ENCODE results near the gene DRAM1.

Gene DRAM1

GRCh38 chr12:101852998-101853397 is 24.4 kb upstream of the DRAM1 start:
- TF ChIP-seq TCF12 (IDR thresholded peaks at IDR 0.05; ENCODE audit: low read depth) = no peak
- no peak for TF ChIP-seq EP300 (IDR thresholded peaks at IDR 0.05; ENCODE audit: borderline replicate concordance)
- TF ChIP-seq MAX (IDR thresholded peaks at IDR 0.05) = no peak
- no peak for TF ChIP-seq CREB1 (IDR thresholded peaks at IDR 0.05; ENCODE audit: low read depth)
- TF ChIP-seq EGR1 (IDR thresholded peaks at IDR 0.05) = no peak
- TF ChIP-seq YY1 (IDR thresholded peaks at IDR 0.05; ENCODE audit: low read depth) = no peak
- TF ChIP-seq FOXM1 (IDR thresholded peaks at IDR 0.05; ENCODE audit: borderline replicate concordance, low read depth) = no peak
- no peak for TF ChIP-seq TAF1 (IDR thresholded peaks at IDR 0.05; ENCODE audit: low read depth)
- TF ChIP-seq TEAD4 (IDR thresholded peaks at IDR 0.05) = no peak
- TF ChIP-seq RAD21 (IDR thresholded peaks at IDR 0.05; ENCODE audit: low read depth) = no peak
- no peak for TF ChIP-seq REST (IDR thresholded peaks at IDR 0.05; ENCODE audit: low read depth)
- TF ChIP-seq USF1 (IDR thresholded peaks at IDR 0.05) = no peak
- no peak for TF ChIP-seq CEBPB (IDR thresholded peaks at IDR 0.05)
- TF ChIP-seq ZBTB7A (IDR thresholded peaks at IDR 0.05; ENCODE audit: low read depth) = no peak
- no peak for TF ChIP-seq NFIC (IDR thresholded peaks at IDR 0.05)

DNA sequence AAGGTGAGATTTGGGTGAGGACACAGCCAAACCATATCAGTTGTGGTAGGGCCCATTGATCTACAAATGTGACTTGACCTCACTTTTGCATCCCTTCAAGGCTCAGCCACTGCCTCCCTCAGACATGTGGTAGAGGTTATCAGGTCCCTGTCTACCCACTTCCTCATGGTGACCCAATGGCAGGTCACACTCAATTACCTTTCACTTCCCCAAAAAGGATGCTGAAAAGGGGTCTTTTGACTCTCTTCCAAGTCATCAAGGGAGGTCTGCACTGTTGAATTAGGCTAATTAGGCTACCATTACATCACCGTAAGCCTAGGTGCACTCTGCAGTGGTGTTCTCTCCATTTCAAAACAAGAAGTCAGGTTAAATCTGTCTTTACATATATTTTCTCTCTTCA is 22.6 kb upstream of the DRAM1 start:
- no peak for TF ChIP-seq REST (IDR thresholded peaks at IDR 0.05; ENCODE audit: low read depth)
- TF ChIP-seq FOXM1 (IDR thresholded peaks at IDR 0.05; ENCODE audit: borderline replicate concordance, low read depth) = no peak

DNA sequence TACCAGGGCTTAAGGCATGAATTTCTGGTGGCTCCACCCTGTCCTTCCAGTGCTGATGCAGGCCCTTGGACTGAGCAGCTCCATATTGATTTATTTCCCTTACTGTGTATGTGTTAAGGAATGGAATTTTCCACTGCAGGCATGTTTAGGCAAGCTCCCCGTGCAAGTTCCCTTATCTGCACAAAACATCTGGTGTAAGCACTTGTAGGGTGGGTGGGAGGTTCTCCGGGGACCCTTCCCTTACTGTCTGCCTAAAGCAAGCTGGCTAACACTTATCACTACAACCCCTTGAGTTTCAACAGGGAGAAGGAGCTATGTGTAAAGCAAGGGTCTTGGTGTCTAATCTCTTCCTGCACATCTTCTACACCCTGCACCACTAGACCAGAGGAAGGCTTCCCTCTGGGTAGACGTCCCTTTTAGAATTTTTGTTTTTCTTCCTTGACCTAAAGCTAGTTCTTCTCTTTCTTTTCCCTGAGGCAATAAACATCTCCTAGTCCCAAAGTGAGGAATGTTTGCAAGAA is 22.0 kb upstream of the DRAM1 start:
- TF ChIP-seq YY1 (IDR thresholded peaks at IDR 0.05; ENCODE audit: low read depth) (no peak), TCF12 (IDR thresholded peaks at IDR 0.05; ENCODE audit: low read depth) (no peak), REST (IDR thresholded peaks at IDR 0.05; ENCODE audit: low read depth) (no peak), MAX (IDR thresholded peaks at IDR 0.05) (no peak), FOXM1 (IDR thresholded peaks at IDR 0.05; ENCODE audit: borderline replicate concordance, low read depth) (no peak), ZBTB7A (IDR thresholded peaks at IDR 0.05; ENCODE audit: low read depth) (no peak)

GRCh38 chr12:101855976-101856375 is 21.4 kb upstream of the DRAM1 start:
- no peak for TF ChIP-seq YY1 (IDR thresholded peaks at IDR 0.05; ENCODE audit: low read depth)
- TF ChIP-seq MAX (IDR thresholded peaks at IDR 0.05) = no peak
- no peak for TF ChIP-seq TEAD4 (IDR thresholded peaks at IDR 0.05)
- TF ChIP-seq FOXM1 (IDR thresholded peaks at IDR 0.05; ENCODE audit: borderline replicate concordance, low read depth) = no peak
- no peak for TF ChIP-seq CEBPB (IDR thresholded peaks at IDR 0.05)
- no peak for TF ChIP-seq ZBTB7A (IDR thresholded peaks at IDR 0.05; ENCODE audit: low read depth)
- TF ChIP-seq TAF1 (IDR thresholded peaks at IDR 0.05; ENCODE audit: low read depth) = no peak
- TF ChIP-seq EP300 (IDR thresholded peaks at IDR 0.05; ENCODE audit: borderline replicate concordance) = no peak
- no peak for TF ChIP-seq CREB1 (IDR thresholded peaks at IDR 0.05; ENCODE audit: low read depth)
- TF ChIP-seq RAD21 (IDR thresholded peaks at IDR 0.05; ENCODE audit: low read depth) = no peak

DNA sequence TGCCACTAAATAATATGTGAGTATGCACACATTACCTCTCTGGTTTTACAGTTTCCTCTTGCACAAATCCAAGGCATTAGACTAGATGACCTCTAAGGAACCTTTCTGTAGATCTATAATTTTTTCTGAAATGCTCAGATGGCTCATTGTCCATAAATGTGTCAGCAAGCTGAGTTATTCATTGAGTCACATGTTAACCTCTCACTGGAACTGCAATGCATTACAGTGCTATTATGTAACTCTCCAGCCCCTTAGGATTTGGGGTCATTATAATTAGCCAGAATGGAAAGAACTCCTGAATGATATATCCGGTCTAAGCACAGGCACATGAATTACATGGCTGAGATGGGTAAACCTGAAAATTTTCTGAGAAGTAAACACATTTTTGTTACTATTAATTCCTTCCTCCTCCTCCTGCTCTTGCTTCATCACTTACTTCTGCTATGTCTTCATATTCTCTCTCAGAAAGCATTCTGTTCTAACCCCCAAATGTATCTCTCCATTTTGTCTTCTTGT is 20.3 kb upstream of the DRAM1 start:
- no peak for TF ChIP-seq USF1 (IDR thresholded peaks at IDR 0.05)
- no peak for TF ChIP-seq NFIC (IDR thresholded peaks at IDR 0.05)
- TF ChIP-seq RAD21 (IDR thresholded peaks at IDR 0.05; ENCODE audit: low read depth) = no peak
- no peak for TF ChIP-seq EP300 (IDR thresholded peaks at IDR 0.05; ENCODE audit: borderline replicate concordance)
- no peak for TF ChIP-seq CEBPB (IDR thresholded peaks at IDR 0.05)
- no peak for TF ChIP-seq EGR1 (IDR thresholded peaks at IDR 0.05)
- no peak for TF ChIP-seq TEAD4 (IDR thresholded peaks at IDR 0.05)
- no peak for TF ChIP-seq FOXM1 (IDR thresholded peaks at IDR 0.05; ENCODE audit: borderline replicate concordance, low read depth)
- no peak for TF ChIP-seq ZBTB7A (IDR thresholded peaks at IDR 0.05; ENCODE audit: low read depth)
- no peak for TF ChIP-seq YY1 (IDR thresholded peaks at IDR 0.05; ENCODE audit: low read depth)
- TF ChIP-seq REST (IDR thresholded peaks at IDR 0.05; ENCODE audit: low read depth) = no peak
- no peak for TF ChIP-seq TCF12 (IDR thresholded peaks at IDR 0.05; ENCODE audit: low read depth)
- TF ChIP-seq TAF1 (IDR thresholded peaks at IDR 0.05; ENCODE audit: low read depth) = no peak
- no peak for TF ChIP-seq CREB1 (IDR thresholded peaks at IDR 0.05; ENCODE audit: low read depth)
- TF ChIP-seq MAX (IDR thresholded peaks at IDR 0.05) = no peak

All from Ishikawa (cell line).